Loucy (cell line): ENCODE results near the gene CD79B.
A peak's percentile ranks its signal among the peaks of the same experiment; 100 is the strongest.

Experiments used
- H2AFZ ChIP-seq: fragments of 200-600 bp; sonication (generic); 2 replicates; pipeline ENCODE4 v1.6.0; 2016; ENCODE audit warnings: antibody characterized with exemption, mild to moderate bottlenecking, low read length, moderate library complexity
- H3F3A ChIP-seq: fragments of 200-600 bp; 2 replicates; pipeline ENCODE4 v1.6.0; 2016; ENCODE audit warnings: antibody characterized with exemption, low read depth, mild to moderate bottlenecking
- H3K27me3 ChIP-seq: fragments of 200-600 bp; sonication (generic); 2 replicates; pipeline ENCODE4 v1.6.1; 2014; ENCODE audit warnings: low read length, mild to moderate bottlenecking; ENCODE audit not compliant: insufficient read depth, poor library complexity, severe bottlenecking
- H3K36me3 ChIP-seq: fragments of 200-600 bp; sonication (generic); 2 replicates; pipeline ENCODE4 v1.6.1; 2016; ENCODE audit warnings: low read length; ENCODE audit not compliant: insufficient read depth
- H3K4me1 ChIP-seq: fragments of 200-600 bp; sonication (generic); 2 replicates; pipeline ENCODE4 v1.5.1; 2014; ENCODE audit warnings: low read length, mild to moderate bottlenecking; ENCODE audit not compliant: insufficient read depth, poor library complexity, severe bottlenecking
- H3K4me2 ChIP-seq: fragments of 200-600 bp; sonication (generic); 2 replicates; pipeline ENCODE4 v1.6.0; 2014; ENCODE audit warnings: antibody characterized with exemption, low read length, low read depth, mild to moderate bottlenecking; ENCODE audit not compliant: poor library complexity, severe bottlenecking
- H3K4me3 ChIP-seq: fragments of 200-600 bp; sonication (generic); 2 replicates; pipeline ENCODE4 v1.5.1; 2014; ENCODE audit warnings: low read length, mild to moderate bottlenecking, mixed read lengths; ENCODE audit not compliant: poor library complexity, severe bottlenecking
- H3K79me2 ChIP-seq: fragments of 200-600 bp; sonication (generic); 2 replicates; pipeline ENCODE4 v1.6.1; 2014; ENCODE audit warnings: low read length; ENCODE audit not compliant: insufficient read depth
- H3K9ac ChIP-seq: fragments of 200-600 bp; sonication (generic); 2 replicates; pipeline ENCODE4 v1.6.0; 2014; ENCODE audit warnings: mild to moderate bottlenecking, low read depth, low read length, moderate library complexity; ENCODE audit not compliant: poor library complexity, severe bottlenecking
- H3K9me2 ChIP-seq: fragments of 200-600 bp; sonication (generic); replicated peaks from 2 replicates; pipeline ENCODE4 v1.6.1; 2016; ENCODE audit warnings: low read depth, low read length, mixed read lengths
- H3K9me3 ChIP-seq: fragments of 200-600 bp; sonication (generic); 2 replicates; pipeline ENCODE4 v1.6.1; 2014; ENCODE audit warnings: mild to moderate bottlenecking, antibody characterized with exemption, low read length, low read depth; ENCODE audit not compliant: insufficient read depth
- H4K20me1 ChIP-seq: fragments of 200-600 bp; sonication (generic); 2 replicates; pipeline ENCODE4 v1.6.0; 2014; ENCODE audit warnings: antibody characterized with exemption, low read length, mild to moderate bottlenecking; ENCODE audit not compliant: insufficient read depth, poor library complexity, severe bottlenecking
- CTCF ChIP-seq: fragments of 200-600 bp; sonication (generic); conservative IDR thresholded peaks from 2 replicates; pipeline ENCODE4 v1.5.1; 2014; ENCODE audit warnings: mild to moderate bottlenecking, antibody characterized with exemption, low read length
- EZH2phosphoT487 ChIP-seq: fragments of 200-600 bp; IDR thresholded peaks from 2 replicates; pipeline ENCODE4 v1.6.1; 2018; ENCODE audit warnings: antibody characterized with exemption, mild to moderate bottlenecking, moderate library complexity, borderline replicate concordance

The CD79B gene

DNA sequence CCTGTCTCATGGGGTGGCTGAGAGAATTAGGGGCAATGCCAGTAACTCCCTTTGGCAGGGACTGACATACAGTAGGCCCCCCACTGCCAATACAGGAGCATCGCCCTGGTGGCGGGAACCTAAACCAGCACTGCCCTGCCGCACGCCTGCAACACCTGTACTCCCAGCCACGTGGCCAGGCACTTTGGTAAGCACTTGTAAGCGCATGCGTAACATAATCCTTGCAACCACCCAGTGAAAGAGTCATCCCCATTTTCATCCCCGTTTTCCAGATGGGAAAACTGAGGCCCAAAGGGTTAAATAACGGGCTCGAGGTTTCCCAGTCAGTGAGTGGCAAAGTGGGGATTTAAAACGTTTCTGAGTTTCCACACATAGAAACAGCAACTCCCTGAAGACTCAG is 23.1 kb upstream of the CD79B start:
- no peaks in the 10 kb centered on the region for H3K9me2 ChIP-seq
- peaks cover 63% of the 10 kb centered on the region for H3K4me1 ChIP-seq
- H2AFZ ChIP-seq, result no peak overlapping the region
- no peaks in the 10 kb centered on the region for H3K27me3 ChIP-seq
- H3K9ac ChIP-seq, result peak overlapping the region; percentile 76
- no peaks in the 10 kb centered on the region for H3K79me2 ChIP-seq
- TF ChIP-seq CTCF, result peak; percentile 4; the same call in 1 of the 2 replicates
- no peak for TF ChIP-seq EZH2phosphoT487
- no peak overlapping the region for H3K4me3 ChIP-seq
- no peaks in the 10 kb centered on the region for H3K36me3 ChIP-seq
- peak overlapping the region; percentile 69 for H3K4me2 ChIP-seq
- H3F3A ChIP-seq, result peaks cover 9% of the 10 kb centered on the region; the same call in 1 of the 2 replicates
- no peaks in the 10 kb centered on the region for H3K9me3 ChIP-seq
- no peaks in the 10 kb centered on the region for H4K20me1 ChIP-seq

DNA sequence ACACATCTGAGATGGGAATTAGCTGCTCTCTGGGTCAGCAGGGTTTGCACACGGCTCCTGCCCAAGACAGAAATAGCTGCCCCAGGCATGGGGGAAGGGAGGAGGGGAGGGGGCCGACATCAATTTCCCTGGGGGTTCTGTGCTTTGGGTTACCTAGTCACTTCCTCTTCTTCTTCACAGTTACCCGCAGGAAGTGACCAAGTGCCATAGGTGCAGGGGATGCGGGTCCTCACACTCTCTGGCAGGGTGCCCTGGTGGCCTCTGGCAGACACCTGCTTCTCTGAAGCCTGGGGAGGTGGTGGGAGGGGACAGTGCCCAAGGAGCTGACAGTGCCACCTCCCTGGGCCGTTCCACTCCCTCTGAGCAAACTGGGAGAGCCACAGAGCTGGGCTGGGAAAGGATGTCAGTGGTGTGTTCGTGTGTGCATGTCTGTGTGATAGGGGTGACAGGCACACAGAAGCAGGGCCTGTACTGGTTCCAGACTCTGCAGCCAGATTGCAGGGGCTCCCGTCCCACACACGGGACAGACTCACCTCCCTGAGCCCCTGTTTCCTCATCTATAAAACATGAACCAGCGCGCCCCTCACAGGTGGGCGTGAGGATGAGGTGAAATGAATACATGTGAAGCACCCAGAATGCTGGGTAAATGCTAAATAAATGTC is 22.4 kb upstream of the CD79B start:
- H3K79me2 ChIP-seq, result no peaks in the 10 kb centered on the region
- H3K9me3 ChIP-seq, result no peaks in the 10 kb centered on the region
- H3K27me3 ChIP-seq, result no peaks in the 10 kb centered on the region
- peak overlapping the region; percentile 76 for H3K9ac ChIP-seq
- H3K4me3 ChIP-seq, result peak overlapping the region; percentile 44
- no peaks in the 10 kb centered on the region for H3K36me3 ChIP-seq
- H2AFZ ChIP-seq, result no peak overlapping the region
- H3K4me2 ChIP-seq, result peak overlapping the region; percentile 69
- TF ChIP-seq EZH2phosphoT487 (no peak), CTCF (peak; percentile 28)
- H3F3A ChIP-seq, result peaks cover 9% of the 10 kb centered on the region; the same call in 1 of the 2 replicates
- H3K4me1 ChIP-seq, result peaks cover 70% of the 10 kb centered on the region
- H4K20me1 ChIP-seq, result no peaks in the 10 kb centered on the region
- no peaks in the 10 kb centered on the region for H3K9me2 ChIP-seq

- H3K79me2 ChIP-seq, result peaks cover 6% of the 10 kb centered on the region; the same call in 1 of the 2 replicates
- H3K9ac ChIP-seq, result peak overlapping the region; percentile 76
- no peaks in the 10 kb centered on the region for H4K20me1 ChIP-seq
- H3K36me3 ChIP-seq, result no peaks in the 10 kb centered on the region
- no peak overlapping the region for H3K4me3 ChIP-seq
- H3K9me3 ChIP-seq, result no peaks in the 10 kb centered on the region
- no peak for TF ChIP-seq EZH2phosphoT487
- peak; percentile 66 for TF ChIP-seq CTCF
- H3K27me3 ChIP-seq, result no peaks in the 10 kb centered on the region
- H2AFZ ChIP-seq, result no peak overlapping the region
- H3K4me1 ChIP-seq, result peaks cover 95% of the 10 kb centered on the region
- peaks cover 9% of the 10 kb centered on the region; the same call in 1 of the 2 replicates for H3F3A ChIP-seq
- H3K9me2 ChIP-seq, result no peaks in the 10 kb centered on the region
- H3K4me2 ChIP-seq, result peak overlapping the region; percentile 9
These were observed 19.1 kb upstream of the CD79B start for GRCh38 chr17:63950940-63951907.
